SK-N-DZ (cell line): ENCODE measurements around the gene ABLIM3.

Experiments used
- DNase-seq: peaks from one replicate; pipeline ENCODE4 v3.0.0-alpha.2; 2015; ENCODE audit warnings: low spot score

ABLIM3 gene

GRCh38 chr5:149133795-149134777 lies 7.2 kb upstream of the ABLIM3 start:
- DNase-seq: no peak

GRCh38 chr5:149134778-149135500 lies 6.4 kb upstream of the ABLIM3 start:
- no peak for DNase-seq

- no peak for DNase-seq
Measured at GRCh38 chr5:149135536-149136201, 5.6 kb upstream of the ABLIM3 start.

DNA sequence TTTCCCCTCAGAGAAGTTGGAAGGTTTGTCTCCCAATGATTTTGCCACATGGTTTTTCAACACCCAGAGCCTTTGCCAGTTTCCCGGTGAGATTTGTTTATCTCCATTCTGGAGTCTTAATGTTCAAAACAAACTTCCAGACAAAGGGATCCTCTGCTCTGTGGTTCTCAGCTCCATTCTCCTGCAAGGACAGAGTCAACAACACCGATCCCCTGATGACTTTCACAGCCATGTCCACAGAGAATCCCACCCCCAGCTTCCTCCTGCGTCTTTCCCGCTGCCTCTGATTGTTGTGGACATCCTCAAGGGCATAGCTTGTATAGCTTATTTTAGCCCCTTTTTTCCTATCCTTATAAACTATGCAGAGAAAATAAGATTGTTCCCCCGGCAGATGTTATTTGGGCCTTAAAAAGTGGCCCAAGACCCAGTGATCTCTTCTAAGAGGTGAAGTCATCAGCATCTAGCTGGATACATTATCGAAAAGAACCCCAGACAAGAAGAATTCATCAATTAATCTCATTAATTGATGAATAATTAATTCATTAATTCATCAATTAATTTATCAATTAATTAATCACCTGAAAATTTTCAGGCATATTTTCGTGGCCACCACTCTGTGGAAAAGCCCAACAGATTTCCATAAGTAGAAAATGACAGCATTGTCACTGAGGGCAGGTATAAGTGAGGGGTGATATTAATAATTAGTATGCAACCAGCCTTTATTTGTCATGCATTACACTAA lies 2.9 kb upstream of the ABLIM3 start:
- DNase-seq: no peak

DNA sequence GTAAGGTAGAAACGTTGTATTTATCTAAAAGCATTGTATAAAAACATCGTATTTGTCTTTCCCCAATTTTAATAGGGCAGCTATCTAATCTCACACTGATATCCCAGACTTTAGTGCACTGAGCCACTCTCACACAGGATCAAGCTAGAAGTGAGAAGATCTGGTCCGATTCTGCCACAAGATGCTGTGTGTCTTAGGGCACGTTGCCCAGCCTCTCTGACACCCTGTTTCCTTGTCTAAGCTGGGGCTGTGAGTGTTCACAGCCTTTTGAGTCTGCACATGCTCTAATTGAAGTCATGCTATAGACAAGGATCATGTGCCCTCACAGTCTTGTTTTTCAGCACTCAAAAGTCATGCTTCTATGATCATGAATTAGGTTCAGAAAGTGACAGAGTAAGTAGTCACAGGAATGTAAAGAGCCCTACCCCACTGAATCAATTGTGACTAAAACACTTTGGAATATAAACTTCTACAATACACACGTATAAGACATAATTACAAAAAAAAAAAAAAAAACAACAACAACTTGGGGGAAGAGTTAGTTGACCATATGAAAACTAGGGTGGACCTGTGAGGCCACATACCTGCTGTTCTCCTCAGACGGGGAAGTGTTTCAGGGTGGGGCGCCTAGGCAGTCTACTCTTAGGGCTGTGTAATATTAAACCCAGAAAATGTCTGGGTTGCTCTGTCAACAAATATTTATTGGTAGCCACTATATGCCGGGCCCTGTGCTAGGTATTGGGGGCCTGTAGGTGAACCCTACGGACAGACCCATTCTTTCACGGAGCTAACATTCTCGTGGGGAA lies 893 bp upstream of the ABLIM3 start:
- DNase-seq: no peak

- DNase-seq: no peak
Measured at GRCh38 chr5:149141957-149142851, 911 bp downstream of the ABLIM3 start.

- DNase-seq: no peak
Measured at GRCh38 chr5:149143470-149143869, 2.2 kb downstream of the ABLIM3 start.

DNA sequence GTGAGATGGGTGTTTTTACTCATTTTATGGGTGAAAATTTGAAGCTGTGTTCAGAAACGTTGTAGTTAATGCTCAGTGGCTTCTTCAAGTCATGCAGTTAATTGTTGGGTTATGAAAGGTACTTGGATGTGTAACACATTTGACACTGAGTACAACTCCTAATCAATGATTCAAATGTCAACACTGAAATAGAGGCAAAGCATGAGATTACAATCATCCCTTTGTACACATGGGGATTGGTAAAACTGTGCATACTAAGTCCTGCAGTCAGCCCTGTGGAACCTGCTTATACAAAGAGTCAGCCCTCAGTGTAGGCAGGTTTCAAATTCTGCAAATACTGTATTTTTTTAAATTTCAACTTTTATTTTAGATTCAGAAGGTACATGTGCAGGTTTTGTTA lies 3.3 kb downstream of the ABLIM3 start:
- DNase-seq: no peak

DNA sequence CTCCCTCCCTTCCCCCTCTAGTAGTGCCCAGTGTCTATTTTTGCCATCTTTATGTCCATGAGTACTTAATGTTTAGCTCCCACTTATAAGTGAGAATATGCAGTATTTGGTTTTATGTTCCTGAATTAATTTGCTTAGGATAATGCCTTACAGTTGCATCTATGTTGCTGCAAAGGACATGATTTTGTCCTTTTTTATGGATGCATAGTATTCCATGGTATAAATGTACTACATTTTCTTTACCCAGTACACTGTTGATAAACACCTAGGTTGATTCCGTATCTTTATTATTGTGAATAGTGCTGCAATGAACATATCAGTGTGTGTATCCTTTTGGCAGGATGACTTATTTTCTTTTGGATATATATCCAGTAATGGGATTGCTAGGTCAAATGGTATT lies 3.8 kb downstream of the ABLIM3 start:
- DNase-seq: no peak

DNA sequence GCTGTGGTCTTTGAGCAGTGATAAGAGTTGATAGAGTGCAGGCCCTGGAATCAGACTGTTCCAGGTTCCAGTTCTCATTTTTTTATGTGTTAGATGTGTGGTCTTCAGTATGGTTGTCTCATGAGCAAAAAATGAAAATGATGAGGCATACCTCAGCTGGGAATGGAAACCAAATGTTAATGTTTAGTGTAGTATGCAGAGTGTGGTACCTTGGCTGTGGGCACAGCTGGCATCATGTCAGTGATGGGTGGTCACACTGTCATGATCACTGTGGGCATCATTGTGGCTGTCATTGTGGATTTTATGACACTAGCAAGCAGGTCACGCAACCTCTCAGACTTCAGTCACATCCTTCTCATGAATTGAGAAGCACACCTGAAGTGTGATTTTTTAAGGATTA lies 6.4 kb downstream of the ABLIM3 start:
- DNase-seq: no peak

- no peak for DNase-seq
Measured at GRCh38 chr5:149149942-149150341, 8.6 kb downstream of the ABLIM3 start.

- no peak for DNase-seq
Measured at GRCh38 chr5:149150457-149150856, 9.2 kb downstream of the ABLIM3 start.

DNA sequence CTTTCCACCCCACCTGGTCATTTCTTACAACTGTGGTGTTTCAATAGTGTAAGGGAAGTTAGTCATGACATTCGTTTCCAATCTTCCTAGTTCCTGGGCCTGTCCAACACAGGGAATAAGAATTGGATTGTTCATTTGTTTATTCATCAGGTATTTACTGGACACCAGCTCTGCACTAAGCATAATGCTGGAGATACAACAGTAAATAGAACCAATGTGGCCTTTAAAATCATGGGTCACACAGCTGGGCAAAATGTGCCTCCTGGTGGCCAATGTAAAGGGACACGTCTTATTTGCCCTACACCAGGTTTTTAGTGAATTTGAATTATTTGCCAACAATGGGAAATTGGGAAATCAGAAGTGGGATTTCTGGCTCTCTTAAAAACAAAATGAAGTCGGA lies 10.4 kb downstream of the ABLIM3 start:
- no peak for DNase-seq

- no peak for DNase-seq
Measured at GRCh38 chr5:149152317-149152746, 11.0 kb downstream of the ABLIM3 start.

- no peak for DNase-seq
Measured at GRCh38 chr5:149153193-149153750, 12.0 kb downstream of the ABLIM3 start.

- DNase-seq: no peak
Measured at GRCh38 chr5:149153751-149154610, 12.7 kb downstream of the ABLIM3 start.

DNA sequence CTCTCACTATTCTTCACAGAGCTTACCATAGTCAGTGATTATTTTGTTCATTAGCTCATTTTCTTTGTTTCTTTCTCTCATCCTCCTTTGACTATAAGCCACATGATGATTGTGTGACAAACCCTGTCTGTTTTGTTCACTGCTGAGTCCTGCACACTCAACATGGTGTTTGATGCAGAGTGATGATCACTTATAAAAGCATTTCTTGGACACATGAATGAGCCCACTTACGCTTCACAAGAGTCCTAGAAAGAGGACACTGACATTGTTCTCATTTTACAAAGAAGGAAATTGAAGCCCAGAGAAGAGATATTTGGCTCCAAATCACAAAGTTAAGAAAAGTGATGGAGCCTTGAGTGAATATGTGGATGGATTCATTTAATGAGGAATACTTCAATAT lies 13.4 kb downstream of the ABLIM3 start:
- no peak for DNase-seq

DNA sequence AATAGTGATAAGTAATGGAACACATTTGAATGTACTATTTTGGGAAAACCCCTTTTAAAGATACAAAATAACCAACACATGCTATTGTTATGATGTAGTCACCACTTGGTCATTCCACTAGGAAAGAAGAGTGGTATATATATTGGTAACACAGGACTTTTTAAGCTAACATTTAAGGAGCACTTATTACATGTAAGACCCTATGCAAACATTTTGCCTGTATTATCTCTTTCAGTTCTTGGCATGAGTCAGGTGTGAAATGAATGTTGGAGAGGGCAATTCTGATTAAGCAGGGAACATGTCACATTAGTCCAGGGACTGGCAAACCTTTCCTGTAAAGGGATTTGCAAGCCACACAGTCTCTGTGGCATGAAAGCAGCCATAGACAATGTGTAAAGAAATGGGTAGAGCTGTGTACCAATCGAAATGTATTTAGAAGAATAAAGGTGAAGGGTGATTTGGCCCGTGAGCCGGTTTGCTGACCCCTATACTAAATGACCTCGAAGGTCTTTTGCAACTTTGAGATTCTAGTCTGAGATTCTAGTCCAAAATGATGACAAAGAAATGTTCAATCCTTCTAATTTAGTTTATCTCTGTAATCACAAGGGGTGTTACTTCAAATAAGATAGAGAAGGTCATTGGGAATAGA lies 15.3 kb downstream of the ABLIM3 start:
- no peak for DNase-seq
